Small intestine (tissue), 7 donors: ENCODE measurements around the gene RBBP4. TPM values are rescaled to one million over a fixed set of nuclear protein-coding genes. Genes with fewer than 3 reads are reported as not detected.
"Not testable (repeated sequence)": the region's sequence is repeated elsewhere in the genome, so short reads cannot be mapped to it uniquely, and the experiment has no call there.

Source experiments
- DNase-seq, 2 donors: peaks; one replicate each; pipeline versions ENCODE4 v3.0.0 to v3.0.0-alpha.2; 2013
- FAIRE-seq: peaks from 2 replicates; lab custom pipeline; 2012; peaks lifted over from hg19 to GRCh38; lab: Jason Lieb, UNC
- H3K27ac ChIP-seq, 3 donors: one replicate each; pipeline ENCODE4 v1.5.1; 2013; ENCODE audit warnings: low read length in 2 of 3, mild to moderate bottlenecking in 2 of 3, control low read depth in 1 of 3, inconsistent platforms in 1 of 3, low read depth in 1 of 3, moderate library complexity in 1 of 3
- H3K27me3 ChIP-seq, 3 donors: one replicate each; pipeline ENCODE4 v1.6.1; 2013; ENCODE audit warnings: low read length in 3 of 3, inconsistent platforms in 1 of 3; ENCODE audit not compliant: control insufficient read depth in 3 of 3, insufficient read depth in 3 of 3
- H3K36me3 ChIP-seq, 3 donors: one replicate each; pipeline ENCODE4 v1.6.1; 2013; ENCODE audit warnings: low read length in 3 of 3, inconsistent platforms in 1 of 3, low read depth in 1 of 3, mild to moderate bottlenecking in 1 of 3, moderate library complexity in 1 of 3; ENCODE audit not compliant: control insufficient read depth in 3 of 3, insufficient read depth in 2 of 3
- H3K4me1 ChIP-seq, 3 donors: one replicate each; pipeline ENCODE4 v1.6.1; 2013; ENCODE audit warnings: low read length in 2 of 3, inconsistent platforms in 1 of 3, low read depth in 1 of 3, mild to moderate bottlenecking in 1 of 3, moderate library complexity in 1 of 3; ENCODE audit not compliant: control insufficient read depth in 3 of 3, insufficient read depth in 2 of 3
- H3K4me3 ChIP-seq, 3 donors: one replicate each; pipeline ENCODE4 v1.5.1; 2013; ENCODE audit warnings: low read length in 3 of 3, control low read depth in 1 of 3, inconsistent platforms in 1 of 3, low read depth in 1 of 3, mild to moderate bottlenecking in 1 of 3, moderate library complexity in 1 of 3
- H3K9me3 ChIP-seq, 2 donors: one replicate each; pipeline ENCODE4 v1.6.1; 2013; ENCODE audit warnings: low read depth in 1 of 2, low read length in 1 of 2; ENCODE audit not compliant: control insufficient read depth in 2 of 2, insufficient read depth in 1 of 2
- WGBS, 3 donors: extraction: QIAGEN DNeasy Blood & Tissue Kit; methylation state at CpG; one replicate each; pipeline ENCODE4 v1.1.7; 2013; 5-methylcytosine and 5-hydroxymethylcytosine counted together
- polyA plus RNA-seq, 4 donors: library from polyadenylated mRNA; stranded (reverse) in 3 of 4; unstranded in 1 of 4; fragments of 200-250 nt in 3 of 4; fragments of 120-200 nt in 1 of 4; gene quantifications; one replicate each; pipeline versions ENCODE4 v1.2.1 to v1.2.3, GENCODE V29; 2013
- donor health status: healthy with polysubstance abuse.
- donor health status: control.
- donor health status: control.
- donor health status: Bipolar disorder and iron deficiency.
- donor health status: healthy.

RBBP4 gene
- polyA plus RNA-seq, 4 donors, result 38.7 to 160 (median 60.0) TPM

- H3K27ac ChIP-seq, H3K9me3 ChIP-seq, H3K27me3 ChIP-seq, H3K4me3 ChIP-seq, H3K4me1 ChIP-seq, DNase-seq, FAIRE-seq: not testable (repeated sequence)
- peaks cover 15 to 52% (median 19%) of the 10 kb centered on the region in 3 donors for H3K36me3 ChIP-seq
- WGBS, 3 donors, result 94 to 99% (median 95%) methylated on average over 5 of the region's 5 CpGs
These were observed 17.7 kb downstream of the RBBP4 start for GRCh38 chr1:32668716-32669115.

GRCh38 chr1:32676945-32677344, 25.9 kb downstream of the RBBP4 start:
- 30 to 46% (median 32%) methylated on average over 3 of the region's 3 CpGs for WGBS, 3 donors
- DNase-seq, result no peak
- Histone ChIP-seq H3K4me1 (peaks cover 0 to 7% (median 3%) of the 10 kb centered on the region in 3 donors), H3K4me3 (no peak overlapping the region), H3K27me3 (no peaks in the 10 kb centered on the region), H3K27ac (no peak overlapping the region), H3K9me3 (no peaks in the 10 kb centered on the region), H3K36me3 (peaks cover 14 to 52% (median 14%) of the 10 kb centered on the region in 3 donors)
- FAIRE-seq, result no peak

- WGBS, 3 donors, result 69 to 95% (median 82%) methylated on average over 4 of the region's 4 CpGs
- not testable (repeated sequence) for FAIRE-seq, H3K9me3 ChIP-seq, H3K27ac ChIP-seq, H3K4me3 ChIP-seq, H3K27me3 ChIP-seq, DNase-seq, H3K4me1 ChIP-seq
- peaks cover 7 to 49% (median 9%) of the 10 kb centered on the region in 3 donors for H3K36me3 ChIP-seq
These were observed 29.0 kb downstream of the RBBP4 start for GRCh38 chr1:32679993-32680392.

GRCh38 chr1:32680642-32681041, 29.6 kb downstream of the RBBP4 start:
- H3K4me1 ChIP-seq, result peaks cover 0 to 7% (median 3%) of the 10 kb centered on the region in 3 donors
- H3K4me3 ChIP-seq, result no peak overlapping the region
- WGBS, 3 donors, result 17 to 64% (median 43%) methylated on average over 1 of the region's 1 CpG
- H3K9me3 ChIP-seq, result no peaks in the 10 kb centered on the region
- H3K27ac ChIP-seq, result no peak overlapping the region
- DNase-seq (peak; percentile 23 to 81), FAIRE-seq (no peak)
- H3K36me3 ChIP-seq, result peaks cover 8 to 43% (median 9%) of the 10 kb centered on the region in 3 donors
- H3K27me3 ChIP-seq, result no peaks in the 10 kb centered on the region

GRCh38 chr1:32681509-32681908, 30.5 kb downstream of the RBBP4 start:
- no peak for DNase-seq
- no peak for FAIRE-seq
- Histone ChIP-seq H3K9me3 (no peaks in the 10 kb centered on the region), H3K36me3 (peaks cover 7 to 35% (median 11%) of the 10 kb centered on the region in 3 donors), H3K4me3 (no peak overlapping the region), H3K4me1 (peaks cover 0 to 7% (median 3%) of the 10 kb centered on the region in 3 donors), H3K27ac (no peak overlapping the region), H3K27me3 (no peaks in the 10 kb centered on the region)
- WGBS, 3 donors, result 19 to 40% (median 35%) methylated on average over 2 of the region's 2 CpGs

- H3K4me1 ChIP-seq, result peaks cover 0 to 7% (median 3%) of the 10 kb centered on the region in 3 donors
- WGBS, 3 donors, result 10 to 49% (median 27%) methylated on average over 3 of the region's 3 CpGs
- FAIRE-seq, result no peak
- no peaks in the 10 kb centered on the region for H3K9me3 ChIP-seq
- no peaks in the 10 kb centered on the region for H3K27me3 ChIP-seq
- H3K27ac ChIP-seq, result no peak overlapping the region
- H3K36me3 ChIP-seq, result peaks cover 7 to 30% (median 11%) of the 10 kb centered on the region in 3 donors
- H3K4me3 ChIP-seq, result no peak overlapping the region
- peak in 1 of 2 donors; percentile 72 for DNase-seq
These were observed 31.0 kb downstream of the RBBP4 start for GRCh38 chr1:32681999-32682398.

- no peaks in the 10 kb centered on the region for H3K9me3 ChIP-seq
- FAIRE-seq (no peak), DNase-seq (no peak)
- H3K4me3 ChIP-seq, result no peak overlapping the region
- H3K36me3 ChIP-seq, result peaks cover 6 to 22% (median 8%) of the 10 kb centered on the region in 3 donors
- WGBS, 3 donors, result 53 to 71% (median 69%) methylated on average over 3 of the region's 3 CpGs
- H3K27me3 ChIP-seq, result no peaks in the 10 kb centered on the region
- H3K27ac ChIP-seq, result peak overlapping the region in 1 of 3 donors; percentile 58
- H3K4me1 ChIP-seq, result peaks cover 0 to 7% (median 3%) of the 10 kb centered on the region in 3 donors
These were observed 32.4 kb downstream of the RBBP4 start for GRCh38 chr1:32683397-32683796.

GRCh38 chr1:32684167-32684811, 33.3 kb downstream of the RBBP4 start:
- H3K27ac ChIP-seq, result peak overlapping the region in 1 of 3 donors; percentile 58
- peak in 1 of 2 donors; percentile 66 for DNase-seq
- no peaks in the 10 kb centered on the region for H3K27me3 ChIP-seq
- peaks cover 6 to 19% (median 8%) of the 10 kb centered on the region in 3 donors for H3K36me3 ChIP-seq
- no peak overlapping the region for H3K4me3 ChIP-seq
- FAIRE-seq, result no peak
- no peaks in the 10 kb centered on the region for H3K9me3 ChIP-seq
- 11 to 29% (median 22%) methylated on average over 2 of the region's 2 CpGs for WGBS, 3 donors
- H3K4me1 ChIP-seq, result peaks cover 0 to 7% (median 3%) of the 10 kb centered on the region in 3 donors
